Cardiac muscle cell (in vitro differentiated cells and primary cell): ENCODE data around the gene UNC119B. TPM values are rescaled to one million over a fixed set of nuclear protein-coding genes. Genes with fewer than 3 reads are reported as not detected.

Source experiments
- DNase-seq, 2 donors: peaks; one replicate each; pipeline versions ENCODE4 v3.0.0 to v3.0.0-alpha.2; 2010 to 2017; ENCODE audit warnings: low read depth in 1 of 2, low spot score in 1 of 2
- H3K27ac ChIP-seq: fragments of 200-600 bp; sonication (generic); 2 replicates; pipeline ENCODE4 v1.5.1; 2016
- H3K27me3 ChIP-seq: fragments of 200-600 bp; sonication (generic); 2 replicates; pipeline ENCODE4 v1.6.0; 2016; ENCODE audit warnings: control low read depth
- H3K36me3 ChIP-seq: fragments of 200-600 bp; sonication (generic); 2 replicates; pipeline ENCODE4 v1.5.1; 2016; ENCODE audit warnings: control low read depth
- H3K4me1 ChIP-seq: fragments of 200-600 bp; sonication (generic); 2 replicates; pipeline ENCODE4 v1.8.1; 2017; ENCODE audit warnings: low read depth, mild to moderate bottlenecking, mixed run types
- H3K4me3 ChIP-seq: fragments of 200-600 bp; sonication (generic); 2 replicates; pipeline ENCODE4 v1.5.1; 2016; ENCODE audit warnings: mild to moderate bottlenecking
- H3K9me3 ChIP-seq: fragments of 200-600 bp; sonication (generic); 2 replicates; pipeline ENCODE4 v1.5.1; 2017; ENCODE audit warnings: low read depth, mild to moderate bottlenecking, control low read depth
- polyA plus RNA-seq: library from polyadenylated mRNA; unstranded; fragments of >200 nt; fragmentation: Nextera tagmentation; extraction: Ambion mirVana; gene quantifications from 2 replicates; pipeline ENCODE4 v1.2.1, GENCODE V29; 2016
- total RNA-seq: library from RNA; depleted of rRNA; stranded (reverse); fragments of >200 nt; gene quantifications from 2 replicates; pipeline ENCODE4 v1.2.3, GENCODE V29; 2016
- TF ChIP-seq, protein P1 (sequence below): IDR thresholded peaks from 2 replicates; pipeline ENCODE4 v1.5.1; 2012; ENCODE audit warnings: low read depth, mild to moderate bottlenecking, low read length

UNC119B gene
- total and polyA plus RNA-seq, 2 experiments from 2014 or later, result 14.7 to 28.2 TPM

DNA sequence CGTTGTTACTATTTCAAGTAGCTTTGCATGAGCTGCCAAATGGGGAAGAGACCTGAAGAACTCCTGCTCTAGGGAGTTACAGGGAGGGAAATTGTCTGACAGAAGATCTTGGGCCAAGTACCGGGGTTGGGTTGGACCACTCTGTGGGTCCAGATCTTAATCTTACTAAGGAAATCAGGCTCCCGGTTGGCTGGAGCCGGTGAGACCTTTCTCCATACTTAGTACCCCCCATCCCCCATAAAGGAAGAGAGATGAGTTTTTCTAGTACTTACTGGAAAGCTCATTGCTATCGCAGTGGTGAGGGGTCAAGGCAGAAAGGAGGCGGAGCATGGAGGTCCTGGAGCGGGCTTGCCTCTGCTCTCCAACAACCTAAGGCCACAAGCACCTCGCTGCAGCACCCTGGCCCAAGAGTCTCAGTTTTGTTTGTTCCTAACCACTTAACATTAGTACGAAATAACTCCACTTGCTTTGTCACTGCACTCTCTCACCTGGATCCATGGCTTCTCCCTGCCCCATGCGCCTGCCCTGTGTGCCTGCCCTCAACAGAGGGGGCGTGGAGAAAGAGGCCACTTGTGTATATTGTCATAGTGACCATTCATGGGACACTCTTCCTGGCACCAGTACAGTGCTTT is 6.8 kb upstream of the UNC119B start:
- Histone ChIP-seq H3K36me3 (peaks cover 16% of the 10 kb centered on the region), H3K27me3 (no peaks in the 10 kb centered on the region)
- TF ChIP-seq, protein P1, sequence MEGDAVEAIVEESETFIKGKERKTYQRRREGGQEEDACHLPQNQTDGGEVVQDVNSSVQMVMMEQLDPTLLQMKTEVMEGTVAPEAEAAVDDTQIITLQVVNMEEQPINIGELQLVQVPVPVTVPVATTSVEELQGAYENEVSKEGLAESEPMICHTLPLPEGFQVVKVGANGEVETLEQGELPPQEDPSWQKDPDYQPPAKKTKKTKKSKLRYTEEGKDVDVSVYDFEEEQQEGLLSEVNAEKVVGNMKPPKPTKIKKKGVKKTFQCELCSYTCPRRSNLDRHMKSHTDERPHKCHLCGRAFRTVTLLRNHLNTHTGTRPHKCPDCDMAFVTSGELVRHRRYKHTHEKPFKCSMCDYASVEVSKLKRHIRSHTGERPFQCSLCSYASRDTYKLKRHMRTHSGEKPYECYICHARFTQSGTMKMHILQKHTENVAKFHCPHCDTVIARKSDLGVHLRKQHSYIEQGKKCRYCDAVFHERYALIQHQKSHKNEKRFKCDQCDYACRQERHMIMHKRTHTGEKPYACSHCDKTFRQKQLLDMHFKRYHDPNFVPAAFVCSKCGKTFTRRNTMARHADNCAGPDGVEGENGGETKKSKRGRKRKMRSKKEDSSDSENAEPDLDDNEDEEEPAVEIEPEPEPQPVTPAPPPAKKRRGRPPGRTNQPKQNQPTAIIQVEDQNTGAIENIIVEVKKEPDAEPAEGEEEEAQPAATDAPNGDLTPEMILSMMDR, result no peak

DNA sequence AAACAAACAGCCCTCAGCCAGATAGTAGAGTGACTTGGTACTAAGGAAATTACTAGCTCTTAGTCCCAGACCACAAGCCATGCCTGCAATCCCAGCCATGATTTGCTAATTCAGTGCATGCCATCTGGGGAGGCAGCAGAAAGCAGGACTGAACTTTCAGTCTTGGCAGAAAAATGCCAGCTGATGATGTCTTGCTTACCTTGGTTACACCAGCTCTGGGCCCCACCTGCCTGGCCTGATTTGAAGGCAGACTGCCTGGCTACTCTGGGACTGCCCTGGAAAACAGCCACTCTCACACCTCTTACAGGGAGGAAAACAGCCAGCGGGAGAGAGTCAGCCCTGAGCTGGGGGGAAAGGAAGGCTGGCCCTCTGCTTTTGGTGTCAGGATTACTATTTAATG is 4.6 kb upstream of the UNC119B start:
- peaks cover 6% of the 10 kb centered on the region for H3K36me3 ChIP-seq
- no peaks in the 10 kb centered on the region for H3K27me3 ChIP-seq
- peaks cover 6% of the 10 kb centered on the region for H3K4me1 ChIP-seq
- TF ChIP-seq, protein P1, result no peak
- no peak overlapping the region for H3K4me3 ChIP-seq
- H3K27ac ChIP-seq, result no peak overlapping the region
- H3K9me3 ChIP-seq, result no peaks in the 10 kb centered on the region
- DNase-seq, result no peak

More for the DNA sequence above, 6.8 kb upstream of the UNC119B start:
- Histone ChIP-seq H3K27ac (peak overlapping the region; percentile 54), H3K4me3 (no peak overlapping the region), H3K9me3 (no peaks in the 10 kb centered on the region), H3K4me1 (no peaks in the 10 kb centered on the region)
- no peak for DNase-seq

DNA sequence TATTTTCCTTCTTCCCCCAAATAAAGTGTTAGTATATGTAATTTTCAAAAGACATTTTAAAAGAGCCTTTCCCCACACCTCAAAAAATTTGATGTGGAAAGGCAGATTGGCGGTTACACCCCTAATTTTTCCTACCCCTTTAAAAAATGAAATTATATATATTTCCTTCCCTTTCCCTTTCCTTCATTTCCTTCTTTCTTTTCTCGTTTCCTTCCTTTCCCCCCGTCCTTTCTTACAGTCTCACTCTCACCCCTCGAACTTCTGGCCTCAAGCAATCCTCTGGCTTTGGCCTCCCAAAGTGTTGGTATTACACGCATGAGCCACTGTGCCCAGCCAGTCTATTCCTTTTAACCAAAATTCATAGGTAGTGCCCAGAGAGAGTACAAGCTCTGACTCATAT is 4.2 kb upstream of the UNC119B start:
- Histone ChIP-seq H3K9me3 (no peaks in the 10 kb centered on the region), H3K27ac (no peak overlapping the region), H3K4me3 (no peak overlapping the region), H3K4me1 (peaks cover 7% of the 10 kb centered on the region), H3K36me3 (peaks cover 6% of the 10 kb centered on the region), H3K27me3 (no peaks in the 10 kb centered on the region)
- TF ChIP-seq, protein P1, result no peak
- DNase-seq, result no peak

DNA sequence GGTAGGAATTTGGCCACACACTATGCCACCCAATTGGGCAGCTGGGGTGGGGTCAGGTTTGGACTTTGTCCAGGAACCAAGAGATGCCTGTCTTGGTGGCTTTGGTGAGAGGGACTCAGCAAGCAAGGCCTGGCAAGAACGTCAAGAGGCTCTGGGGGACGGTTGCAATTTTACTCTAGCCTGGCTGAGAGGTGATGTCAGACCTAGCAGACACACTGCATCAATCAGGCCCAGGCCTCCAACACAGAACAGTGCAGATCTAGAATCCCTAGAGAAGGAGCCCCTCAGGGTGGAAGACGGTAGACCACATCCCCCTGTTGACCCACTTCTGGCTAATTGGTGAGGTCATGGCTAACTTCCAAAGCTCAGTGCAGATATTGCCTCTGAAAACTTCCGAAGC is 1.6 kb upstream of the UNC119B start:
- Histone ChIP-seq H3K9me3 (no peaks in the 10 kb centered on the region), H3K4me1 (peaks cover 16% of the 10 kb centered on the region), H3K27me3 (no peaks in the 10 kb centered on the region), H3K36me3 (no peaks in the 10 kb centered on the region), H3K27ac (no peak overlapping the region), H3K4me3 (no peak overlapping the region)
- no peak for DNase-seq
- TF ChIP-seq, protein P1, result no peak

DNA sequence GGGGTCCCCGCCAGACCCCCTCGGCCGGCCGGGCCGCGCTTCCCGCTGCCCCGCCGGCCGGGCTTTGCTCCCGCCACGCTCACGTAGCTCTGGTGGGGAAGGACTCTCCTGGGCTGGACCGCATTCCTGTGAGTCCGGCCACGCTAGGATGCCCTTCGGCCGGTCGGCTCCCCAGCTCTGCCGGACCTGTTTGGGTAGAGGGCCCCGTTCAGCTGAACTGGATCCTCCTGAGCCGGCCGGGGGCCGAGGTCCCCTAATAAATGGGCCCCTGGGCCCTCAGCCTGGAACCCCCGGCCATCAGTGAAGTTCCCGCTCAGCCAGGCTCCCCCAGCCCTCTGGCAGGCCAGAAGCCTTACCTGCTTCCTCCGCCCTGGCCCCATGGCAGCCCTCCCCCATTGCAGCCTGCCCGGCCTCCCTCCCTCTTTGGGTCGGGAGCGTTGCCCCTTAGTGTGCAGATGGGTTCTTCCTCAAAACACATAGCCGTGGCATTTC is 593 bp downstream of the UNC119B start:
- Histone ChIP-seq H3K36me3 (peaks cover 14% of the 10 kb centered on the region), H3K9me3 (no peaks in the 10 kb centered on the region), H3K27ac (peak overlapping the region; percentile 78), H3K27me3 (no peaks in the 10 kb centered on the region), H3K4me1 (peaks cover 16% of the 10 kb centered on the region), H3K4me3 (peak overlapping the region; percentile 93)
- TF ChIP-seq, protein P1, result no peak
- peak in 1 of 2 donors; percentile 58 for DNase-seq
